ENCODE measurements around the gene SELENON. TPM values are rescaled to one million over a fixed set of nuclear protein-coding genes. Genes with fewer than 3 reads are reported as not detected.

Gene SELENON
- total and polyA plus RNA-seq, 7 donors = 25.3 to 104 (median 39.3) TPM

GRCh38 chr1:25866288-25866687 is 66.3 kb downstream of the SELENON start:
- ATAC-seq = no peak
- Histone ChIP-seq H3K36me3 (ENCODE audit: insufficient read depth in 1 of 2, low read depth in 1 of 2) (no peaks in the 10 kb centered on the region), H3K9me3 (no peaks in the 10 kb centered on the region), H3K27me3 (ENCODE audit: insufficient read depth in 3 of 3, low read length in 2 of 3) (no peaks in the 10 kb centered on the region), H3K4me3 (no peak overlapping the region), H3K27ac (no peak overlapping the region), H3K4me1 (no peaks in the 10 kb centered on the region)
- WGBS, 3 donors = 83 to 93% (median 92%) methylated on average over 1 of the region's 1 CpG
- intact Hi-C loops (cut with DNase I) = no loop called here
- TF ChIP-seq, protein P1, sequence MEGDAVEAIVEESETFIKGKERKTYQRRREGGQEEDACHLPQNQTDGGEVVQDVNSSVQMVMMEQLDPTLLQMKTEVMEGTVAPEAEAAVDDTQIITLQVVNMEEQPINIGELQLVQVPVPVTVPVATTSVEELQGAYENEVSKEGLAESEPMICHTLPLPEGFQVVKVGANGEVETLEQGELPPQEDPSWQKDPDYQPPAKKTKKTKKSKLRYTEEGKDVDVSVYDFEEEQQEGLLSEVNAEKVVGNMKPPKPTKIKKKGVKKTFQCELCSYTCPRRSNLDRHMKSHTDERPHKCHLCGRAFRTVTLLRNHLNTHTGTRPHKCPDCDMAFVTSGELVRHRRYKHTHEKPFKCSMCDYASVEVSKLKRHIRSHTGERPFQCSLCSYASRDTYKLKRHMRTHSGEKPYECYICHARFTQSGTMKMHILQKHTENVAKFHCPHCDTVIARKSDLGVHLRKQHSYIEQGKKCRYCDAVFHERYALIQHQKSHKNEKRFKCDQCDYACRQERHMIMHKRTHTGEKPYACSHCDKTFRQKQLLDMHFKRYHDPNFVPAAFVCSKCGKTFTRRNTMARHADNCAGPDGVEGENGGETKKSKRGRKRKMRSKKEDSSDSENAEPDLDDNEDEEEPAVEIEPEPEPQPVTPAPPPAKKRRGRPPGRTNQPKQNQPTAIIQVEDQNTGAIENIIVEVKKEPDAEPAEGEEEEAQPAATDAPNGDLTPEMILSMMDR (IDR thresholded peaks at IDR 0.05) = no peak
- no peak for DNase-seq

GRCh38 chr1:25867210-25867991 is 67.4 kb downstream of the SELENON start:
- 70 to 77% (median 75%) methylated on average over 9 of the region's 9 CpGs for WGBS, 3 donors
- TF ChIP-seq, protein P1 (IDR thresholded peaks at IDR 0.05) = no peak
- no peak for ATAC-seq
- peaks cover 7% of the 10 kb centered on the region for H3K4me1 ChIP-seq
- no peak overlapping the region for H3K27ac ChIP-seq
- DNase-seq = no peak
- no peak overlapping the region for H3K4me3 ChIP-seq
- intact Hi-C loops (cut with DNase I) = no loop called here
- no peaks in the 10 kb centered on the region for H3K36me3 ChIP-seq (ENCODE audit: insufficient read depth in 1 of 2, low read depth in 1 of 2)
- no peaks in the 10 kb centered on the region for H3K9me3 ChIP-seq
- no peaks in the 10 kb centered on the region for H3K27me3 ChIP-seq (ENCODE audit: insufficient read depth in 3 of 3, low read length in 2 of 3)

Other genes starting within 250 kb of the SELENON start
- gene MAN1C1, start 183.4 kb upstream of the SELENON start, total RNA-seq = 1 to 10 TPM; 1.8 to 6.7 (median 2.5) TPM
- 1 to 10 TPM; 1.8 to 2.0 (median 1.9) TPM for gene MAN1C1, start 183.4 kb upstream of the SELENON start, polyA plus RNA-seq
- 100 to 1,000 TPM in 1 of 4 donors, 10 to 100 TPM in 3; 85.2 to 112 (median 94.1) TPM for gene MTFR1L, start 19.8 kb downstream of the SELENON start, total RNA-seq
- 100 to 1,000 TPM in 2 of 3 donors, 10 to 100 TPM in 1; 99.2 to 135 (median 110) TPM for gene MTFR1L, start 19.8 kb downstream of the SELENON start, polyA plus RNA-seq
- under 1 TPM in 2 of 4 donors, not detected in 2; 0.26 to 0.47 TPM for gene AUNIP, start 59.3 kb downstream of the SELENON start, total RNA-seq
- under 1 TPM; 0.05 to 0.13 (median 0.07) TPM for gene AUNIP, start 59.3 kb downstream of the SELENON start, polyA plus RNA-seq
- 1 to 10 TPM; 2.2 to 3.7 (median 2.6) TPM for gene PAQR7, start 75.5 kb downstream of the SELENON start, total RNA-seq
- 1 to 10 TPM; 2.1 to 2.9 (median 2.2) TPM for gene PAQR7, start 75.5 kb downstream of the SELENON start, polyA plus RNA-seq
- 10 to 100 TPM; 10.1 to 29.2 (median 16.6) TPM for gene STMN1, start 106.2 kb downstream of the SELENON start, total RNA-seq
- gene STMN1, start 106.2 kb downstream of the SELENON start, polyA plus RNA-seq = 10 to 100 TPM in 2 of 3 donors, 1 to 10 TPM in 1; 7.6 to 24.8 (median 14.3) TPM
- 10 to 100 TPM in 3 of 4 donors, 1 to 10 TPM in 1; 5.5 to 15.8 (median 13.3) TPM for gene PAFAH2, start 197.9 kb downstream of the SELENON start, total RNA-seq
- gene PAFAH2, start 197.9 kb downstream of the SELENON start, polyA plus RNA-seq = 10 to 100 TPM in 1 of 3 donors, 1 to 10 TPM in 2; 5.1 to 30.1 (median 8.8) TPM
- gene EXTL1, start 221.6 kb downstream of the SELENON start, total RNA-seq = 1 to 10 TPM in 3 of 4 donors, under 1 TPM in 1; 0.39 to 4.6 (median 2.1) TPM
- 1 to 10 TPM in 1 of 3 donors, under 1 TPM in 2; 0.61 to 1.1 (median 0.90) TPM for gene EXTL1, start 221.6 kb downstream of the SELENON start, polyA plus RNA-seq
- 1 to 10 TPM in 3 of 4 donors, under 1 TPM in 1; 0.32 to 7.8 (median 4.2) TPM for gene SLC30A2, start 245.9 kb downstream of the SELENON start, total RNA-seq
- 1 to 10 TPM in 1 of 3 donors, under 1 TPM in 2; 0.21 to 1.2 (median 0.70) TPM for gene SLC30A2, start 245.9 kb downstream of the SELENON start, polyA plus RNA-seq